GM21381 (cell line): ENCODE results near the gene PPP6R3.
"Not testable (repeated sequence)": the region's sequence is repeated elsewhere in the genome, so short reads cannot be mapped to it uniquely, and the experiment has no call there.

Experiments
- ATAC-seq: cut with Tn5 transposase; IDR thresholded peaks from one replicate; pipeline ENCODE4 v1.9.1; 2021; ENCODE audit warnings: mild to moderate bottlenecking, moderate library complexity; ENCODE audit not compliant: unreplicated experiment

PPP6R3 gene

GRCh38 chr11:68454767-68455166, 5.8 kb upstream of the PPP6R3 start:
- ATAC-seq, result no peak

GRCh38 chr11:68455485-68455884, 5.1 kb upstream of the PPP6R3 start:
- ATAC-seq, result no peak

DNA sequence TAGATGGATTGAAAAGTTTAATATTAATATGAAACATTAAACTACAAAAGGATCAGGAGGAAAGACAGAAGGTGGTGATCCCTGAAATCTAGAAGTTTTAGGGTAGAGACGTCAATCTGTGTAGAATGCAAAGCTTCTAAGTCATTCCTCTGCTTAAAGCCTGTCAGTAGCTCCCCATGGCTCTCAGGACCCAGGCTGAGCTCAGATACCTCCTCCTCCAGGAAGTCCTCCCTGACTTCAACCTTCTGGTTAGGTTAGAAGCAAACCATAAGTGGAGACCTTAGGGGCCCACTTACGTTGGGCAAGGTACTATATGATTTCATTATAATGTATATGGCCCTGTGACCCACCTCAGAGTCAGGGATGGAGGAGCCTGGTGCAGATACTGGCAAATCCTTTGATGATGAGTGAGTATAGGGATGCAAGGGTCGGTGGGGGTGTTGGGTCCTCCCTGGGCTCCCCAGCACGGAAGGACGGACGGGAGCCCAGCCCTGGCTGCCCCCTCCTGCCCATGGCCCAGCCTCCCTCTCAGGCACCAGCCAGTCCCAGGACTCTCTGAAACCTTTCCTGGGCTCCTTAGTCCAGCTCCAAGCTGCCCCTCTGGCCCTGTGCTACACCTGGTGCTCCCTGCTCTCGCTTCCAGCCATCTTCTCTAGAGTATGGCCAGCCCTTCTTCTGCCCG, 3.2 kb upstream of the PPP6R3 start:
- ATAC-seq, result no peak

DNA sequence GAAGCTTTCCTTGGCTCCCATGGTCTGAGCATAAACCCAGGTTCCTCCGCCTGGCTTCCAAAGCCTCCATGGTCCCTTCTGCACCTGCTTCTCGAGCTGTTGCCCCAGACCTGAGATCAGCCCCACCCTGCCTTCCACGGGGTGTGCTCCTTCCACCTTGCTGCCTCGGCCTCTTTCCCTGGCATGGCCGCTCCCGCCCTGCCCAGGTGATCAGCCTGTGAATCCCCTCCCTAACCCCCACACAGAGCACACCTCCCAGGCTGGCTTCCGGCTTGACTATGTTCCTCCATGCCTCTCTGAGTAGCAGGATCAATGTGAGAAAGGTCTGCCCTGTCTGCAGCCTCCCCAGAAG, 2.7 kb upstream of the PPP6R3 start:
- no peak for ATAC-seq

DNA sequence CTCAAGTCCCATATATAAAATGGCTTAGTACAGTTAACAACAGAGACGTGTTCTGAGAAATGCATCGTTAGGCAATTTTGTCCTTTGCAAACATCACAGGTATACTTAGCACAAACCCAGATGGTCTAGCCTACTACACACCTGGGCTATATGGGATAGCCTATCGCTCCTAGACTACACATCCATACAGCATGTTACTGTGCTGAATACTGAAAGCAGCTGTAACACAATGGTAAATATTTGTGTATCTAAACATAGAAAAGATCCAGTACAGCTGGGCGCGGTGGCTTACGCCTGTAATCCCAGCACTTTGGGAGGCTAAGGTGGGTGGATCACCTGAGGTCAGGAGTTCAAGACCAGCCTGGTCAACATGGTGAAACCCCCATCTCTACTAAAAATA, 2.2 kb upstream of the PPP6R3 start:
- not testable (repeated sequence) for ATAC-seq

DNA sequence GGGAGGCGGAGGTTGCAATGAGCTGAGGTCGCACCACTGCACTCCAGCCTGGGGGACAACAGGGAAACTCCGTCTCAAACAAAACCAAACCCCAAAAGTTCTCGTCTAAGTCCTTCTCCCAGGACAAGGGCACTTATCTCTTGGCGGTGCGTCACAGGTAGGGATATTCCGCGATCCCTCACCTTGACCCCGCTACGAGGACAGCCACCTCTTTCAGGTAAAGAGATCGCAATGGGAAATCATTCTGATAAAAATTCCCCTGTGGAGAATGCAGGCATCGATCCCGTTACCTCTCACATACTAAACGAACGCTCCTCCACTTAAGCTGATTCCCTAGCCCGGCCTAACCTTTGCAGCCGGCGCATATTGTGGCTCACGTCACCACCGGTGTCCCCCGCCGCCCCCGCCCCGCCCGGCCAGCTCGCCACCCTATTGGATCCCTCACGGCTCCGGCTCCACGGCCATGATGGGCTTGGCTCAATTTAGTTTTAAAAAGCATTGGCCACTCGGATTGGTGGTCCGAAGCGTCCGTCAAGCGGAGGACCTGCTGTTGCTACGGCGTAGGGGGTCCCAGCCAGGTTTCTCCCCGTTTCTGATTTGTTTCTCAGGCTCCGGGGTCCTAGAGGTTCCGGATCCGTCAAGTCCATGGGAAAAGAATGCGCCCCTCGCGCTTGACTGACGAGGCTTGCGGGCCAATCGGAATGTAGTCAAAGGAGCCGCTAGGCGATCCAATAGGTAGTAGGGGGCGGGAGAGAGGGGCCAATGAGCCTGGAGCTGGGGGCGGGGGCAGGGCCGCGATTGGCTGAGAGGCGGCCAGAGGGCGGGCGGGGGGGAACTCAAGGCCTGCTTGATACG, 439 bp upstream of the PPP6R3 start:
- peak; percentile 71 for ATAC-seq

GRCh38 chr11:68461575-68461917, 994 bp downstream of the PPP6R3 start:
- no peak for ATAC-seq

DNA sequence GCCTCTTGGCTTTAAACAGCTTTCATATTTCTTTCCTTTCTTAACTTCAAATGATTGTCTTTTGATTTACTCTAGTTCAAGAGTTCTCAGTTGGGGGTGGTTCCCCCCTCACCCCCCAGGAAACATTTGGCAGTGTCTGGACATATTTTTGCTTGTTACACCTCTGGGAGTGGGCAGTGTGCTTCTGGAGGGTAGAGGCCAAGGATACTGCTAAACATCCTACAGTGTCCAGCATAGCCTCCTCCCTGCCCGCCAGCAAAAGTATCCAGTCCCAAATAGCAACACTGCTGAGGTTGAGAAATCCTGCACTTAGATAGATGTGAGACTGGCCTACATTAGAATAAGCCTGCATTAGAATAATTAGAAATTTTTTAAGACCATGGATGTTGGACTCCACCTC, 3.2 kb downstream of the PPP6R3 start:
- no peak for ATAC-seq

DNA sequence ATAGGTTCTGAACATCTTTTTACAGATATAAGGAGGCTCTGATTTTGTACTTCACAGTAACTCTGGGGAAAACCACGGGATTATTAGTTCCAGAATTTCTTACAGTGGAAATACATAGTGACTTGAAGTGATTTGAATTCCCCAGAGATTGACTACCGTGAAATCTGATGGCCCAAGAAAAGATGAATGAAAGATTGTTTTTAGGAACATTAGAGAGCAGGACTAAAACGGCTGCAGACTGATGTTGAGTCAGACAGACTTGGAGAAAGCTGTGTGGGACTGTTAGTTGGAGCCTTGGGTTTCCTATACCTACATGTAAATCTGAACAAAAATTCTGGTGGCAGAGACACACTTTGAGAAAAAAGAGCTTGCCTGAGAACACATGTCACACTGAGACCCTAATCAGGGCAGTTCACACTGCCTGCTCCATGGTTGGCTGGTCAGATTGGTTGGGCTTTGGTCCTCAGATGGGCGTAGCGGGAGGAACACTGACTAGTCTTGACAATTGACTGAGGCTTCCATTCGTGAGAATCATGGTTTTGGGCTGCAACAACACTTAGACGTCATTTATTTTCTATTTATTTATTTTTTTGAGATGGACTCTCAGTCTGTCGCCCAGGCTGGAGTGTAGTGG, 6.8 kb downstream of the PPP6R3 start:
- ATAC-seq, result no peak

DNA sequence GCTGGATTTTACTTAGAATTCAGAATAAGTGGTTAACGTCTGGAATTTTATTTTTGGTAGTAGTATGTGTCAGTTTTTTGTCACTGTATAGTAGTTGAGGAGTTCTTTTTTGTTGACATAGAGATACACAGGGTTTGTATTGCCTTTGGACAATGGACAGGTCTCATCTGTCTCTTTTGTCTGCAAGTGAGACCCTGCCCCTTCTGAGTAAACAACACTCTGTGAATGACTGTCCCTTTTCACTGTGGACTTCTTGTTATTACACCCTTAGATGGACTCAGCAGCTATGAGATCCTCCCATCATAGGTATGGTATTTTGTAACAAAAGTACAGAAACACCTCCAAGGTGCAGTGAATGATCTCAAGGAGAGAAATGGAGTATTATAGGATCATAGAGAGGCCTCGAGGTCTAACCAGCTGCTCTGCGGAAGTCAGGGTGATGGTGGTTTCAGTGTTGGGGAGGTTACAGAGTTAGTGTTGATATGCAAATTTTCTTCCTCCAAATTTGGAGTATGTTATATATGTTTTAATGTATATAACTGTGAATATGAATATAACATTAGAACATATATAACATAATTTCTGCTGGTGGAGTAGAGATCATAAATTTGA, 7.8 kb downstream of the PPP6R3 start:
- no peak for ATAC-seq

- ATAC-seq, result no peak
These were observed 8.6 kb downstream of the PPP6R3 start for GRCh38 chr11:68469122-68469521.

GRCh38 chr11:68469642-68470041, 9.1 kb downstream of the PPP6R3 start:
- ATAC-seq, result no peak

GRCh38 chr11:68470304-68470811, 9.8 kb downstream of the PPP6R3 start:
- no peak for ATAC-seq

DNA sequence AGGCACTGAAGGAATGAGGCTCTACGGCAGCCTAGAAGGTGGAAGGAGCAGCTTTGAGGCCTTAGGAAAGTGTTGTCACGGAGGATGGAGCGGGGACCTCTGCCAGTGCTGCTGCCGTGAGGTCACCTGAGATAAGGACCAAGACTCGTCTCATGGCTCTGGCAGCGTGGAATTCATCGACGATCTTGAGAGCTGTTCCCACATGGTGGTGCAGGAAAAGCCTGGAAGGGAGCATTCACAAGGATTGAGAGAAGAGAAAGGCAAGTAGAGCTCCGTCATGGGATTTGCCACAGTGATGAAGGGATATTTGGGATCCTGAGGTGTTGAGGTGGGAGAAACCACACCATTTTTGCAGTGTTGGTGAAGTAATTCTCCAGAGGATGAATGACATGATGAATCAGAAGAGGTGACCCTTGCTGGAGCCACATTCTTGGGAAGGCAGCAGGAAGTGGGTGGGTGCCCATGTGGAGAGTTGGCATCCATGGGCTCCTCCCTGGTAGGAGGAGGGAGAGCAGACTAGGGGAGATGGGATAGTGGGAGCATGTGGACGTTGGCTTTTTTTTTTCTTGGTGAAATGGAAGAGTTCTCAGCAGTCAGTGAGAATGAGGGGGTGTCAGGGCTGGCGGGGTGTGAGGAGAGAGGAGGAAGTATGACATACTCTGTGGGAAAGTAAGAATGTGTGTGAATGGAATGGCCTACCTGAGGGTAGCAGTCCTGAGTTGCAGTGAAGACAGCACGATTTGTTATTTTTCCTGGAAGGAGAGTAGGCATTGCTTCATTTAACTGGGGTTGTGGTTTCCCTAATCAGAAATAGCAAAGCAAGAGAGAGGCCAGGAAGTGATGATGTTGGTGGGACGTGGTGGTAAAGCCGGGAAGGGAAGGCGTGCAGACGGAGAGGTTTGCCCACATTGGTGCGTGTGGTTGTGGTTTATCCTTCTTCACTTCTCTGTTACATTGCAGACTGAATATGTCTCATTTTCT, 11.1 kb downstream of the PPP6R3 start:
- ATAC-seq, result no peak

- no peak for ATAC-seq
These were observed 12.2 kb downstream of the PPP6R3 start for GRCh38 chr11:68472778-68473177.

DNA sequence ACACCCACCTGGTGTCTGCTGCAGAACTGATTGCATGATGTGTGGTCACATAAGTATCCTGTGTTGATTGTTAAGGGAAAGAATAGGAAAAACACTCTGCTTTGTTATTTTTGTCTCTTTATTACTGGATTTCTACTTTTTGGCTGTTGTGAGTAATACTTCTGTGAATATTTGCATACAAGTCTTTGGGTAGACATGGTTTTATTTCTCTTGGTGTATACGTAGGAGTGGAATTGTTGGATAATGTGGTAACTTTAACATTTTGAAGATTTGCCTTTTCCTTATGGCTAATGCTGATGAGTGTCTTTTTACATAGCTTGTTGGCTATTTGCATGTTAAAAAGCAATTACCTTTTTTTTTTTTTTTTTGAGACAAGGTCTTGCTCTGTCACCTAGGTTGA, 13.1 kb downstream of the PPP6R3 start:
- ATAC-seq, result no peak

GRCh38 chr11:68475626-68476025, 15.1 kb downstream of the PPP6R3 start:
- ATAC-seq, result not testable (repeated sequence)

- ATAC-seq, result no peak
These were observed 18.8 kb downstream of the PPP6R3 start for GRCh38 chr11:68479390-68479789.

- no peak for ATAC-seq
These were observed 19.6 kb downstream of the PPP6R3 start for GRCh38 chr11:68480193-68480592.

- ATAC-seq, result no peak
These were observed 20.4 kb downstream of the PPP6R3 start for GRCh38 chr11:68480852-68481510.
